Fibroblast of skin of right quadriceps (primary cell): Measurements from ENCODE around the gene SCYL1.

Source experiments
- DNase-seq: peaks from one replicate; pipeline ENCODE4 v3.0.0-alpha.2; 2013

The SCYL1 gene

GRCh38 chr11:65524741-65525545 lies at the start of gene SCYL1:
Gene SCYL1, plus strand, starts transcription at chr11:65525083. Its CDS starts 71 bp downstream, at chr11:65525154.
- DNase-seq, result peak; percentile 81

GRCh38 chr11:65476632-65477148 lies 48.2 kb upstream of the SCYL1 start:
- no peak for DNase-seq

DNA sequence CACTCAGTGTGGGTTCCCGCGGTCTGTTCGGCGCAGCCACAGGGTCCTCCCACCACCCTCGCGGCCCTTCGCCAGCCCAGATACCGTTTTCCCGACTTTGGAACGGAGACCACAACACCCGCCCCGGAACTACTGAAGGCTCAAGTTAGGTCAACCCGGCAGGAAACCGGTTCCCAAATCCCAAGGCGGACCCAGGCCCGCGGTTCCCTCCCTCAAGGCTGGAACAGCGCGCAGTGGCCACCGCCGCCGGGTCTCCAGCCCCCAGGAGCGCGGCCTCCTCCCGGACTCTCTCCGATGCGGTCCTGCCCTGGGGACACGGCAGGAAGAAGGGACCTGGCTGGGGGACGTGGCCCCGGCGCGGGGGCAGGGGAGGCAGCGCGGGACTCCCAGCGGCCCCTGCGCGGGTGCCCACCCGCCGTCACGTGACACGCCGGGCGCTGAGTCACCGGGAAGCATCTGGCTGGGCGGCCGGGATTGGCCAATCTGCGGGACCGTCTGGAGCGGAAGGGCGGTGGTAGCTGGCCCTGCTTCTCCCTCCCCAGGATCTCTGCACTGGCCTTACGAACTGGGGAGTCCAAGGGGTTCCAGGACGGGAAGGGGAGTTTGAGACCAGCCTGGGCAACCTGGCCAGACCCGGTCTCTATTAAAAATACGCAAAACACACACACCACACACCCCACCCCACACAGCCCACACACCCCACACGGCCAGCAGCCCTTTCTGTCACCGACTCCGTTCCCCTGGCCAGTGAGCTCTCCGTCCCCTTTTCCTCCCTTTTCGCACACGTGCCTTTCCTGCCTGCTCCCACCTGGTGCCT lies 47.5 kb upstream of the SCYL1 start:
- DNase-seq, result peak; percentile 95

GRCh38 chr11:65478388-65479183 lies 46.3 kb upstream of the SCYL1 start:
- peak; percentile 25 for DNase-seq

GRCh38 chr11:65479184-65480145 lies 45.4 kb upstream of the SCYL1 start:
- peak; percentile 81 for DNase-seq

GRCh38 chr11:65482306-65482850 lies 42.5 kb upstream of the SCYL1 start:
- DNase-seq, result peak; percentile 46

DNA sequence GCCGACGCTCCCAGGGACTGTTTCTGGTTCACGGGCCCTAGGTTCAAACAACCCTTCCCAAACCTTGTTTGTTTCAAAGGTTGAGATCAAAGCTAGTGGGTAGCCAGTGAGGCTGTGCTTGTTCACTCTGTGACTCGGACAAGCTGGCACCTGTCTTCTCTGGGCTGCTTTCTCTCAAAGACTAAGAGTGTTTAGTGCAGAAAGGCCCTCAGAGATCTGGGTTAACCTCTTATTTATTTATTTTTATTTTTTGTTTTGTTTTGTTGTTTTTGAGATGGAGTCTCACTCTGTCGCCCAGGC lies 39.0 kb upstream of the SCYL1 start:
- no peak for DNase-seq

- no peak for DNase-seq
Observed at GRCh38 chr11:65486570-65487466, 38.1 kb upstream of the SCYL1 start.

DNA sequence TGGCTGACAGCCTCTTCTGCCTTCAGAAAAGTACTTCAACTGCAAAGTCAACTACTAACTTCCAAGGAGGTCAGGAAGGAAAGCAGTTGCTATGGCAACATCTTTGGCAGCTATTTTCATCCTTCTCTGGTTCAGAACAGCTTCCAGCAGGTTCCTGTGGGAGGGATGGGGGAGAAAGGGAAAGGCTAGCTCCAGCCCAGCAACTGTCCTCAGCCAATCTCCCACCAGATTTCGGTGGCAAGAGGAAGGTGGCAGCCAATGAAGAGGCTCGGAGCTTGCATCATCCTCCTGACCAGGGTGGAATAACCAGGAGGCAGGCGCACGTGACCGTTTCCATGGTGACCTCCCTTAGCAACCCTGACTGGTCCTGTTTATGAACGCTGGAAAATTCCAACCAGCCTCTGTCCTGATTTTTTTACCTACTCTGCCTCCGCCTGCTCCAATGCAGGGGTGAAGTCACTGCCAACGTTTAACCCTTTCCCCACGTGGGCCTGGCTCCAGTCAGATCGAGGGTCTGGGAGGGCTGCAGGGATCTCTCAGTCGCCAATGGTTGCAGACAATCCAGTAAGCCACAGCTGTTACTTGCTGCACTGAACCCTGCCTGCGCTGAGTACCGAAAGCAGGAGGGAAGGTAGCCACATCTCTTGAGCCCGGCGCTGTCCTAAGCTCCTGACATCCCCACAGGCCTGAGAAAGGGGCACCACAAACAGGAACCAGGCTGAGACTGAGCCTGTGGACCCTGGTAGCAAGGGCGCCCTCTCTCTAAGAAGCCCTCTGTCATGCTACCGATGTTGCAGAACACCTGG lies 37.2 kb upstream of the SCYL1 start:
- DNase-seq, result peak; percentile 100

DNA sequence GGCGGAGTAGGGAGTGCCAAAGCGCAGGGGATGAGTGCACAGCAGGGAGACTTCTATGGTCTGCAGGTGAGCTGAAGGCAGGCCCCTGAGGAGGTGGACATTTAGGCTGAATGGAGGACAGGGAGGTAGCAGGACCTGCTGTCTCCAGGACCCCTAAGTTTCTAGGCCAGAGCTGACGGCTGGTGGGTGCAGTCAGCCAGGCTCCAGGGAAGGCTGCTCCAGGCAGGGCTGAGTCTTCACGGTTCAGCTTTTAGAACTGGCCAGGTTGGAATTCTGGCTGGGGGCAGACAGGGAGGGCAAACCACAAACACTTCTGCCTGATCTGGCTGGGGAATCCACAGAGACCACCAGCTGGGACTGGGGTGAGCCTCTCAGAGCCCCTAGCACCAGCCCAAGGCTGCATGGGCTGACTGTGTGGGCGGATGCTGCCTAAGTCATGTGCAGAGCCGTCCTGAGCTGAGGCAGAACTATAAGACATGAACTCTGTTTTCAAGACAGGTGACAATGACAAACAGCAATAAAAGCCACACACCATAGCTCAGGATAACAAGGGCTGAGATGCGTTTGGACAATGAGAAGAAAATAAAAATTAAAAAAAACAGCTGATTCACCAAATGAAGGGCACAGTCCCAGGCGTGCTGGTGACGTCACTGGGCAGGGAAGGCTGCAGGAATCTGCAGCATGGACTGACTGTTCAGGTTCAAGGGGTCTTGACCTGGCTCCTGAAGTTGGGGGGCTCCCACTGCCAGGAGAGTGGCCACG lies 36.4 kb upstream of the SCYL1 start:
- peak; percentile 45 for DNase-seq

- peak; percentile 80 for DNase-seq
Observed at GRCh38 chr11:65489035-65489705, 35.7 kb upstream of the SCYL1 start.

DNA sequence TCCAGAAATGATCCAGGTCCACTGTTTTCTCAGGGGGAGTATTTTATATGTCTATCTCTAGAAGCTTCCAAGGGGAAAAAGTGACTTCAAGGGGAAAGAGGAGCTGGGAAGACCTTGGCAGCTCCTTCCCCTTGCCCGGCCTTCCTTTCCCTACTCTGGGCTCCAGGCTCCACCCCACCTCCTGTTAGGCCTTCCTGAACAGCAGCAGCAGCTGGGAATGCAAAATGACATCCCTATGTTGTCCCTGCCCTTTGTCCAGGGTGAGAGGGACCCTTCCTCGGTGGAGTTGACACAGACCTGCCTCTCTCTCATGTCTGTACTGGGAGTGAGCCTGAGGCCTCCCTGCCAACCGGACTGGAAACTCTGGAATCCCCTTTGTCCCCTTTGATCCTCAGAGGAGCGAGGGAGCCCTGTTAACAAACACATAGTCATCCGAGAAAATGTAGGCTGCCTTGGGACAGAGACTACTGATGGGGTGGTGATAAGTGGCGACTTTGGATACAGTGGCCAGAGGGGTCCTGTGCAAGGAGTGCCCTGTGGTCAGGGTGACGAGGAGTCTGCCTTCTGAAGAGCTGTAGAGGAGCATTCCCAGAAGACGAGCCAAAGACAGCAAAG lies 35.1 kb upstream of the SCYL1 start:
- no peak for DNase-seq

- no peak for DNase-seq
Observed at GRCh38 chr11:65491163-65491465, 33.8 kb upstream of the SCYL1 start.

DNA sequence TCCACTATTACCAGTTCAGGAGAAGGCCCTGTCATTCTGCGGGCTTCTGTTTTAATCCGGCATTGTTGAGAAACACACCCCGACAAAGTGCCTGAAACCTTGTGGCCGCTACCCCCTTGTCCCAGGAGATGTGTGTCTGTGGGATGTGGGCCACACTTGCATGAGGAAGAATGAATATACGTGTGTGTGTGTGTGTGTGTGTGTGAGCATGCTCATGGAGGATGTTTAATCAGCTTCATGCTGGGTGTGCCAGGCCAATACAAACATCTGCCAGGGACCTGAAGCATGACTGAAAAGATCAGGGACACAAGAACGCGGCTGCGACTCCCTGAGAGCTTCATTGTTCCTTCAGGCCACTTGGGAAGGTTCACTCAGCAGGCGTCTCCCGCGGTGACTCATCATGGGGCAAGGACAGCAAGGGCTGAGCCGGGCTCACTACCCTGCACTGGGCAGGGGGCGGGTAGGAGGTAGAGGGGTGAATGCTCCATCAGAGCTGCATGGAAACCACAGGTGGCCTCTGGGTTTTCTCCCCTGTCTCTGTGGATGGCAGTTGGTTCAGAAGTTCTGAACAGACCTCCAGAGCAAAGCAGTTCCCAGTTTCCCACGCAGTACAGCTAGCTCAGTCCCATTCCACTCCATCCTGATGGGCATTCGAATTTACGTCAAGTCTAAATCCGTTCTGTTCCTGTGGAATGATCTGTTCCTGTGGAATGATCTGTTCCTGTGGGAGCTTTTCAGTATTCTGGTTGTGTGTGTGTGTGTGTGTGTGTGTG lies 33.1 kb upstream of the SCYL1 start:
- peak; percentile 95 for DNase-seq

- DNase-seq, result no peak
Observed at GRCh38 chr11:65492387-65492636, 32.6 kb upstream of the SCYL1 start.

DNA sequence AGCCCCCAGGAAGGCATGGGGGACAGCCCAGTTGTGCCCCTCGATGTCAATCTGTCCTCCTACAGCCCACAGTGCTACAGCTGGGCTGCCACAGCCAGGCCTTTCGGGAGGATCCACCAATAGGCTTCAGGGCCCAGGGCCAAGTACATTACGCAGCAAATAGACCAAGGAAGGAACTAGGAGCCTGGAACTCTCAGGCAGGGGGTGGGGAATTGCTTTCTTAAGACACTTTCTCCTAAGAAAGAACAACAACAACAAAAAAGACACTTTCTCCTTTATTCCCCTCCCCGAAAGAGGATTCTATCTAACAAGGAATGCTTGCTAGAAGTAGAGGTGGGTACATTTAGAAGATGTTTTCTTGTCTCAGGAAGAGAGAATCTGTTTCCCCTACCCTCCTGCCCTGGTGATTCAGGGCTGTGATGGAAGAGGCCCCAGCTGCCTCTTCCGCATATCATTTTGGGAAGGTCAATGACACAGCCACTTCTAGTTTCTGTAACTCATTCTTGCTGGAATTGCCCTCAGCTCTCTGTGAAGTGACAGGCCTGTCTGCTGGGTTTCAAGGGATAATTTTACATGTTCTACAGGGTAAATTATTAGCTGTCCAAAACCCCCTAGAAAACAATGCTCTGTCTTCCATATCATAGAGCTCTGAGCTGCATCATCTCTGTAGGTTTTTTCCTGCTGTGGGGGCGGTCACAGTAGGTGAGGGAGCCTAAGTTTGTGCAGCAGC lies 32.1 kb upstream of the SCYL1 start:
- peak; percentile 83 for DNase-seq
